ENCODE data around the gene GRIK1.

The GRIK1 gene

GRCh38 chr21:29506947-29507346 is 432.8 kb downstream of the GRIK1 start:
- TF ChIP-seq CTCF (IDR thresholded peaks at IDR 0.05; ENCODE audit: insufficient read depth, low read depth, low read length, missing control alignments) = no peak
- H3K4me3 ChIP-seq (ENCODE audit: low read depth, low read length) = no peak overlapping the region
- peak; percentile 10 for DNase-seq (ENCODE audit: low read depth)

- no peak for TF ChIP-seq CTCF (IDR thresholded peaks at IDR 0.05; ENCODE audit: insufficient read depth, low read depth, low read length, missing control alignments)
- no peak overlapping the region for H3K4me3 ChIP-seq (ENCODE audit: low read depth, low read length)
- no peak for DNase-seq (ENCODE audit: low read depth)
These were observed 433.6 kb downstream of the GRIK1 start for GRCh38 chr21:29506214-29506613.

GRCh38 chr21:29504751-29505321 is 435.0 kb downstream of the GRIK1 start:
- TF ChIP-seq CTCF (IDR thresholded peaks at IDR 0.05; ENCODE audit: insufficient read depth, low read depth, low read length, missing control alignments) = no peak
- no peak overlapping the region for H3K4me3 ChIP-seq (ENCODE audit: low read depth, low read length)
- DNase-seq (ENCODE audit: low read depth) = no peak

GRCh38 chr21:29501451-29501850 is 438.3 kb downstream of the GRIK1 start:
- no peak for TF ChIP-seq CTCF (IDR thresholded peaks at IDR 0.05; ENCODE audit: insufficient read depth, low read depth, low read length, missing control alignments)
- DNase-seq (ENCODE audit: low read depth) = no peak
- no peak overlapping the region for H3K4me3 ChIP-seq (ENCODE audit: low read depth, low read length)

- H3K4me3 ChIP-seq (ENCODE audit: low read depth, low read length) = no peak overlapping the region
- peak; percentile 9 for DNase-seq (ENCODE audit: low read depth)
- peak; percentile 47 for TF ChIP-seq CTCF (IDR thresholded peaks at IDR 0.05; ENCODE audit: insufficient read depth, low read depth, low read length, missing control alignments)
These were observed 440.0 kb downstream of the GRIK1 start for GRCh38 chr21:29499734-29500343.

GRCh38 chr21:29499229-29499628 is 440.6 kb downstream of the GRIK1 start:
- no peak overlapping the region for H3K4me3 ChIP-seq (ENCODE audit: low read depth, low read length)
- TF ChIP-seq CTCF (IDR thresholded peaks at IDR 0.05; ENCODE audit: insufficient read depth, low read depth, low read length, missing control alignments) = no peak
- no peak for DNase-seq (ENCODE audit: low read depth)

- DNase-seq (ENCODE audit: low read depth) = no peak
- no peak overlapping the region for H3K4me3 ChIP-seq (ENCODE audit: low read depth, low read length)
- no peak for TF ChIP-seq CTCF (IDR thresholded peaks at IDR 0.05; ENCODE audit: insufficient read depth, low read depth, low read length, missing control alignments)
These were observed 443.5 kb downstream of the GRIK1 start for GRCh38 chr21:29496337-29496736.

All from GM12865 (cell line).